ENCODE data around the gene FAM171A1.

Gene FAM171A1

GRCh38 chr10:15352836-15353235 lies 18.3 kb downstream of the FAM171A1 start:
- no peak overlapping the region for H3K27ac ChIP-seq (ENCODE audit: low read depth, low read length, poor library complexity, severe bottlenecking)

GRCh38 chr10:15352201-15352600 lies 18.9 kb downstream of the FAM171A1 start:
- Histone ChIP-seq H3K4me1 (ENCODE audit: insufficient read depth, low read length, severe bottlenecking) (no peaks in the 10 kb centered on the region), H3K9ac (ENCODE audit: low read length) (no peak overlapping the region), H3K4me3 (ENCODE audit: low read depth, low read length, poor library complexity, severe bottlenecking) (no peak overlapping the region), H3K27ac (ENCODE audit: low read depth, low read length, poor library complexity, severe bottlenecking) (no peak overlapping the region), H3K27me3 (ENCODE audit: insufficient read depth, low read length) (no peaks in the 10 kb centered on the region), H3K36me3 (ENCODE audit: insufficient read depth, low read length) (no peaks in the 10 kb centered on the region), H3F3A (ENCODE audit: insufficient read depth, low read length) (no peaks in the 10 kb centered on the region), H3K4me2 (ENCODE audit: low read length) (no peak overlapping the region), H3K79me2 (ENCODE audit: insufficient read depth, low read length) (no peaks in the 10 kb centered on the region), H2AFZ (ENCODE audit: low read length) (no peak overlapping the region), H3K9me3 (ENCODE audit: low read length) (no peaks in the 10 kb centered on the region), H3K9me2 (ENCODE audit: low read depth, low read length) (no peaks in the 10 kb centered on the region), H4K20me1 (ENCODE audit: insufficient read depth, low read length) (no peaks in the 10 kb centered on the region)
- no peak for TF ChIP-seq CTCF (IDR thresholded peaks at IDR 0.05; ENCODE audit: low read length)
- no peak for TF ChIP-seq EZH2 (IDR thresholded peaks at IDR 0.05; ENCODE audit: borderline replicate concordance, low read length)

More at GRCh38 chr10:15352836-15353235, 18.3 kb downstream of the FAM171A1 start:
- no peak overlapping the region for H3K9ac ChIP-seq (ENCODE audit: low read length)
- TF ChIP-seq CTCF (IDR thresholded peaks at IDR 0.05; ENCODE audit: low read length), result no peak
- no peak for TF ChIP-seq EZH2 (IDR thresholded peaks at IDR 0.05; ENCODE audit: borderline replicate concordance, low read length)
- no peaks in the 10 kb centered on the region for H4K20me1 ChIP-seq (ENCODE audit: insufficient read depth, low read length)
- H3K9me3 ChIP-seq (ENCODE audit: low read length), result no peaks in the 10 kb centered on the region
- no peak overlapping the region for H3K4me3 ChIP-seq (ENCODE audit: low read depth, low read length, poor library complexity, severe bottlenecking)
- H3K9me2 ChIP-seq (ENCODE audit: low read depth, low read length), result no peaks in the 10 kb centered on the region
- no peaks in the 10 kb centered on the region for H3K27me3 ChIP-seq (ENCODE audit: insufficient read depth, low read length)
- no peaks in the 10 kb centered on the region for H3K79me2 ChIP-seq (ENCODE audit: insufficient read depth, low read length)
- no peaks in the 10 kb centered on the region for H3F3A ChIP-seq (ENCODE audit: insufficient read depth, low read length)
- no peaks in the 10 kb centered on the region for H3K4me1 ChIP-seq (ENCODE audit: insufficient read depth, low read length, severe bottlenecking)
- H3K36me3 ChIP-seq (ENCODE audit: insufficient read depth, low read length), result no peaks in the 10 kb centered on the region
- no peak overlapping the region for H2AFZ ChIP-seq (ENCODE audit: low read length)
- H3K4me2 ChIP-seq (ENCODE audit: low read length), result no peak overlapping the region

GRCh38 chr10:15351099-15351820 lies 19.8 kb downstream of the FAM171A1 start:
- H3K9me2 ChIP-seq (ENCODE audit: low read depth, low read length), result no peaks in the 10 kb centered on the region
- no peak overlapping the region for H2AFZ ChIP-seq (ENCODE audit: low read length)
- no peaks in the 10 kb centered on the region for H3K36me3 ChIP-seq (ENCODE audit: insufficient read depth, low read length)
- H3K9me3 ChIP-seq (ENCODE audit: low read length), result no peaks in the 10 kb centered on the region
- no peak overlapping the region for H3K4me2 ChIP-seq (ENCODE audit: low read length)
- H3K4me1 ChIP-seq (ENCODE audit: insufficient read depth, low read length, severe bottlenecking), result no peaks in the 10 kb centered on the region
- H3K27ac ChIP-seq (ENCODE audit: low read depth, low read length, poor library complexity, severe bottlenecking), result no peak overlapping the region
- no peak overlapping the region for H3K4me3 ChIP-seq (ENCODE audit: low read depth, low read length, poor library complexity, severe bottlenecking)
- H3K79me2 ChIP-seq (ENCODE audit: insufficient read depth, low read length), result no peaks in the 10 kb centered on the region
- H3F3A ChIP-seq (ENCODE audit: insufficient read depth, low read length), result no peaks in the 10 kb centered on the region
- H3K9ac ChIP-seq (ENCODE audit: low read length), result no peak overlapping the region
- no peaks in the 10 kb centered on the region for H4K20me1 ChIP-seq (ENCODE audit: insufficient read depth, low read length)
- no peak for TF ChIP-seq EZH2 (IDR thresholded peaks at IDR 0.05; ENCODE audit: borderline replicate concordance, low read length)
- no peak for TF ChIP-seq CTCF (IDR thresholded peaks at IDR 0.05; ENCODE audit: low read length)
- no peaks in the 10 kb centered on the region for H3K27me3 ChIP-seq (ENCODE audit: insufficient read depth, low read length)

All from OCI-LY1 (cell line).